Measurements from ENCODE around the gene NDST1.
"Not testable (repeated sequence)": the region's sequence is repeated elsewhere in the genome, so short reads cannot be mapped to it uniquely, and the experiment has no call there.

The NDST1 gene

GRCh38 chr5:150468206-150468605 lies 39.7 kb upstream of the NDST1 start:
- in situ Hi-C loops (cut with MboI; ENCODE audit: low pct_unique_long_range_greater_than_20kb, low sequenced_read_pairs, unreplicated experiment): no loop called here
- TF ChIP-seq CTCF (IDR thresholded peaks at IDR 0.05; ENCODE audit: extremely low read depth, insufficient read depth, missing control alignments): no peak
- DNase-seq (ENCODE audit: low spot score): no peak

- no peak for DNase-seq (ENCODE audit: low spot score)
- in situ Hi-C loops (cut with MboI; ENCODE audit: low pct_unique_long_range_greater_than_20kb, low sequenced_read_pairs, unreplicated experiment): no loop called here
- TF ChIP-seq CTCF (IDR thresholded peaks at IDR 0.05; ENCODE audit: extremely low read depth, insufficient read depth, missing control alignments): no peak
Observed at GRCh38 chr5:150469718-150470469, 38.0 kb upstream of the NDST1 start.

- no peak for TF ChIP-seq CTCF (IDR thresholded peaks at IDR 0.05; ENCODE audit: extremely low read depth, insufficient read depth, missing control alignments)
- DNase-seq (ENCODE audit: low spot score): no peak
- in situ Hi-C loops (cut with MboI; ENCODE audit: low pct_unique_long_range_greater_than_20kb, low sequenced_read_pairs, unreplicated experiment): no loop called here
Observed at GRCh38 chr5:150473673-150474358, 34.1 kb upstream of the NDST1 start.

GRCh38 chr5:150476568-150476967 lies 31.4 kb upstream of the NDST1 start:
- DNase-seq (ENCODE audit: low spot score); in situ Hi-C loops (cut with MboI; ENCODE audit: low pct_unique_long_range_greater_than_20kb, low sequenced_read_pairs, unreplicated experiment): not testable (repeated sequence)

GRCh38 chr5:150479416-150479815 lies 28.5 kb upstream of the NDST1 start:
- no peak for DNase-seq (ENCODE audit: low spot score)
- in situ Hi-C loops (cut with MboI; ENCODE audit: low pct_unique_long_range_greater_than_20kb, low sequenced_read_pairs, unreplicated experiment): no loop called here
- TF ChIP-seq CTCF (IDR thresholded peaks at IDR 0.05; ENCODE audit: extremely low read depth, insufficient read depth, missing control alignments): no peak

GRCh38 chr5:150481708-150481965 lies 26.3 kb upstream of the NDST1 start:
- DNase-seq (ENCODE audit: low spot score): no peak
- TF ChIP-seq CTCF (IDR thresholded peaks at IDR 0.05; ENCODE audit: extremely low read depth, insufficient read depth, missing control alignments): no peak
- in situ Hi-C loops (cut with MboI; ENCODE audit: low pct_unique_long_range_greater_than_20kb, low sequenced_read_pairs, unreplicated experiment): no loop called here

GRCh38 chr5:150481972-150482406 lies 25.9 kb upstream of the NDST1 start:
- in situ Hi-C loops (cut with MboI; ENCODE audit: low pct_unique_long_range_greater_than_20kb, low sequenced_read_pairs, unreplicated experiment): no loop called here
- no peak for TF ChIP-seq CTCF (IDR thresholded peaks at IDR 0.05; ENCODE audit: extremely low read depth, insufficient read depth, missing control alignments)
- DNase-seq (ENCODE audit: low spot score): no peak

Data from GM13977 (cell line).